HEK293T (cell line): ENCODE results near the gene FBXL13.

ENCODE experiments used
- ARNT ChIP-seq: fragments of 450-650 bp; IDR thresholded peaks from 2 replicates; pipeline ENCODE4 v1.6.1; 2017; ENCODE audit warnings: mild to moderate bottlenecking
- BHLHE40 ChIP-seq: fragments of 450-650 bp; IDR thresholded peaks from 2 replicates; pipeline ENCODE4 v1.6.1; 2016; ENCODE audit warnings: mild to moderate bottlenecking, moderate library complexity, borderline replicate concordance
- CTBP1 ChIP-seq: fragments of 450-650 bp; IDR thresholded peaks from 2 replicates; pipeline ENCODE4 v1.6.1; 2016; ENCODE audit warnings: borderline replicate concordance
- FOXA1 ChIP-seq: fragments of 450-650 bp; IDR thresholded peaks from 2 replicates; pipeline ENCODE4 v1.6.1; 2016; ENCODE audit warnings: mild to moderate bottlenecking
- FOXK2 ChIP-seq: fragments of 450-650 bp; IDR thresholded peaks from 2 replicates; pipeline ENCODE4 v1.6.1; 2016; ENCODE audit warnings: mild to moderate bottlenecking
- FOXM1 ChIP-seq: fragments of 450-650 bp; IDR thresholded peaks from 2 replicates; pipeline ENCODE4 v1.6.1; 2017; ENCODE audit warnings: mild to moderate bottlenecking, borderline replicate concordance
- HDGF ChIP-seq: fragments of 450-650 bp; IDR thresholded peaks from 2 replicates; pipeline ENCODE4 v1.6.1; 2017; ENCODE audit warnings: antibody characterized with exemption, borderline replicate concordance
- L3MBTL2 ChIP-seq: fragments of 450-650 bp; conservative IDR thresholded peaks from 2 replicates; pipeline ENCODE4 v1.6.1; 2016; ENCODE audit warnings: mild to moderate bottlenecking
- LEF1 ChIP-seq: fragments of 450-650 bp; IDR thresholded peaks from 2 replicates; pipeline ENCODE4 v1.6.1; 2017; ENCODE audit warnings: mild to moderate bottlenecking, borderline replicate concordance
- NFRKB ChIP-seq: fragments of 450-650 bp; IDR thresholded peaks from 2 replicates; pipeline ENCODE4 v1.6.1; 2016; ENCODE audit warnings: mild to moderate bottlenecking, moderate library complexity
- SP1 ChIP-seq: fragments of 450-650 bp; IDR thresholded peaks from 2 replicates; pipeline ENCODE4 v1.6.1; 2017
- SUZ12 ChIP-seq: fragments of 450-650 bp; IDR thresholded peaks from 2 replicates; pipeline ENCODE4 v1.6.1; 2016; ENCODE audit warnings: mild to moderate bottlenecking
- ZNF384 ChIP-seq: fragments of 450-650 bp; IDR thresholded peaks from 2 replicates; pipeline ENCODE4 v1.6.1; 2016
- TF ChIP-seq, protein P1 (sequence below): fragments of 450-650 bp; IDR thresholded peaks from 2 replicates; pipeline ENCODE4 v1.6.1; 2016

GRCh38 chr7:102823390-102824119 lies 251.0 kb downstream of the FBXL13 start:
- TF ChIP-seq FOXA1, result no peak
- TF ChIP-seq LEF1, result no peak
- no peak for TF ChIP-seq ARNT
- no peak for TF ChIP-seq L3MBTL2
- TF ChIP-seq BHLHE40, result no peak
- TF ChIP-seq ZNF384, result no peak
- no peak for TF ChIP-seq FOXK2
- TF ChIP-seq SUZ12, result no peak
- no peak for TF ChIP-seq SP1
- no peak for TF ChIP-seq NFRKB
- TF ChIP-seq, protein P1, sequence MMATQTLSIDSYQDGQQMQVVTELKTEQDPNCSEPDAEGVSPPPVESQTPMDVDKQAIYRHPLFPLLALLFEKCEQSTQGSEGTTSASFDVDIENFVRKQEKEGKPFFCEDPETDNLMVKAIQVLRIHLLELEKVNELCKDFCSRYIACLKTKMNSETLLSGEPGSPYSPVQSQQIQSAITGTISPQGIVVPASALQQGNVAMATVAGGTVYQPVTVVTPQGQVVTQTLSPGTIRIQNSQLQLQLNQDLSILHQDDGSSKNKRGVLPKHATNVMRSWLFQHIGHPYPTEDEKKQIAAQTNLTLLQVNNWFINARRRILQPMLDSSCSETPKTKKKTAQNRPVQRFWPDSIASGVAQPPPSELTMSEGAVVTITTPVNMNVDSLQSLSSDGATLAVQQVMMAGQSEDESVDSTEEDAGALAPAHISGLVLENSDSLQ, result no peak
- no peak for TF ChIP-seq FOXM1
- no peak for TF ChIP-seq HDGF
- TF ChIP-seq CTBP1, result no peak
